Measurements from ENCODE around the gene STMND1. TPM values are rescaled to one million over a fixed set of nuclear protein-coding genes. Genes with fewer than 3 reads are reported as not detected.

Gene STMND1
- not detected for total RNA-seq
- not detected for total RNA-seq (2013)

DNA sequence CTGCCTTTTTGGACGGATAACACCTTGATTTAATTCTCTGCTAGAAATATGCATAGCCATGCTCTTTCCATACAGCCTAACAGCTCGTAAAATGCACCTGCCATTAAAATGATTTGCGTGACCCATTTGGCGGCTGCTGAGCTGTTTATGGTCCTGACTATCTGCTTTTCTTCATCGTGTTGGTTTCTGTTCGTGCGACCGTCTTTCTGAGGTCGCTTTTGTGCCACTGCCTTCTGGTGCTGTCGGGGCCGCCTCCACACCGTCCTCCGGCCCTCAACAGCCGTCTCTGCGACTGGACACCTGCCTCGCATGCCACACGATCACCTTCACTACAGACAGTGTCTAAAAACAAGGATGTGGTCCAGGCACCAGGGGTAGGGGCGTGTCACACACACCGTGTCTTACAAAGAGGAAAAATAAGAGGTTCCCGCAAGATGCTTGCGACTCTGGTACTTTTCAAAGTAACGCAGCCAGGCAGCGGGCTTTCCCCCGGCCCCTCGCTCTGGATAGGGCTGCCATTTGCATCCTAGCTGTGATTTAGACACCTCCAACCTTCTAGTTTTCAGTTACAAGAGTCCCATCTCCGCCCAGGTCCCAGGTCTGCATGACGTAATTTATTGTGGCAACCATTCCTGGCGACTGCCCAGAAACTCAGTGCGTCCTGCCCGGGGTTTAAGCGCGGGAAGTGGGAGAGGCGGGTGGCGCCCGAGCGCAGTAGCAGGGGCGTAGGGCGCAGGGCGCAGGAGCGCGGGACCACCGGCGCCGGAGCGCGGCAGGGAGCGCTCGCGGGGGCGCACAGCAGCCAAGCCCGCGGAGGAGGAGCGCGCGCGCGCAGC lies at the start of gene STMND1:
STMND1 (plus strand) TSS at position 629 of the 836 bp plus-strand sequence. CDS start 208 bp downstream, outside the sequence.
- peaks cover 39 to 41% of the 10 kb centered on the region in 2 donors for H3K27me3 Mint-ChIP-seq (ENCODE audit: low read depth in 2 of 2)
- WGBS (ENCODE audit: insufficient coverage): 5% methylated on average over 57 of the region's 57 CpGs

DNA sequence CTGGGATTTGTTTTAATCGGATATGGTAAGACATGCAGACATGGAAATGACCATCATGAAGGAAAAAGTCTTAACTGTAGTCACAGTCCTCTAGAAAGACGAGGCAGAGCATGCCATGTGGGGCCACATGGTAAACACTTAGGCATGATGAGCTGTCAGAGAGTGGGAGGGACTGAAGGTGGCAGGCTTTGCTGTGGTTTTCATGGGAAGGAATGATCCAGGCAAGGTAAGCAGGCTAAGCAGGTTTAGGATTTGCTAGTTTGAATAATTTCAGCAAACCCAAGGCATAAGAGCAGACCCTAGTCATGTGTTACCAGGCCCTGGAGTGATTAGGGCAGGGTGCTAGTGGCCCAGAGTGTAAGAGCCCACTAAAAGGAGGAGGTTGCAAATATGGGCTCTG lies 47.2 kb upstream of the STMND1 start:
- Mint-ChIP-seq H3K27me3 (ENCODE audit: low read depth in 2 of 2) (peaks cover 5 to 7% of the 10 kb centered on the region in 2 donors), H3K4me1 (no peaks in the 10 kb centered on the region), H3K9me3 (no peaks in the 10 kb centered on the region), H3K4me3 (no peak overlapping the region), H3K36me3 (no peaks in the 10 kb centered on the region), H3K27ac (no peak overlapping the region)
- ATAC-seq (no peak), DNase-seq (no peak)
- WGBS (ENCODE audit: insufficient coverage): 77% methylated on average over 2 of the region's 2 CpGs
- TF ChIP-seq, protein P1, sequence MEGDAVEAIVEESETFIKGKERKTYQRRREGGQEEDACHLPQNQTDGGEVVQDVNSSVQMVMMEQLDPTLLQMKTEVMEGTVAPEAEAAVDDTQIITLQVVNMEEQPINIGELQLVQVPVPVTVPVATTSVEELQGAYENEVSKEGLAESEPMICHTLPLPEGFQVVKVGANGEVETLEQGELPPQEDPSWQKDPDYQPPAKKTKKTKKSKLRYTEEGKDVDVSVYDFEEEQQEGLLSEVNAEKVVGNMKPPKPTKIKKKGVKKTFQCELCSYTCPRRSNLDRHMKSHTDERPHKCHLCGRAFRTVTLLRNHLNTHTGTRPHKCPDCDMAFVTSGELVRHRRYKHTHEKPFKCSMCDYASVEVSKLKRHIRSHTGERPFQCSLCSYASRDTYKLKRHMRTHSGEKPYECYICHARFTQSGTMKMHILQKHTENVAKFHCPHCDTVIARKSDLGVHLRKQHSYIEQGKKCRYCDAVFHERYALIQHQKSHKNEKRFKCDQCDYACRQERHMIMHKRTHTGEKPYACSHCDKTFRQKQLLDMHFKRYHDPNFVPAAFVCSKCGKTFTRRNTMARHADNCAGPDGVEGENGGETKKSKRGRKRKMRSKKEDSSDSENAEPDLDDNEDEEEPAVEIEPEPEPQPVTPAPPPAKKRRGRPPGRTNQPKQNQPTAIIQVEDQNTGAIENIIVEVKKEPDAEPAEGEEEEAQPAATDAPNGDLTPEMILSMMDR (IDR thresholded peaks at IDR 0.05): no peak
- intact Hi-C loops (cut with micrococcal nuclease): no loop called here
- Histone ChIP-seq H3K27ac (ENCODE audit: low read length) (no peak overlapping the region), H3K36me3 (ENCODE audit: control insufficient read depth, insufficient read depth, low read length) (no peaks in the 10 kb centered on the region), H3K9me3 (ENCODE audit: control insufficient read depth, insufficient read depth, low read length) (no peaks in the 10 kb centered on the region), H3K4me3 (ENCODE audit: low read length) (no peak overlapping the region), H3K4me1 (ENCODE audit: control insufficient read depth, insufficient read depth, low read length) (no peaks in the 10 kb centered on the region), H3K27me3 (ENCODE audit: control insufficient read depth, insufficient read depth, low read length) (no peaks in the 10 kb centered on the region)

More for the DNA sequence above, at the start of gene STMND1:
- no peaks in the 10 kb centered on the region for H3K9me3 ChIP-seq (ENCODE audit: control insufficient read depth, insufficient read depth, low read length)
- peaks cover 2% of the 10 kb centered on the region for H3K4me1 ChIP-seq (ENCODE audit: control insufficient read depth, insufficient read depth, low read length)
- Mint-ChIP-seq H3K4me1 (peaks cover 0 to 7% of the 10 kb centered on the region in 2 donors), H3K4me3 (no peak within 1 kb of the TSS), H3K27ac (no peak within 1 kb of the TSS), H3K9me3 (no peaks in the 10 kb centered on the region), H3K36me3 (no peaks in the 10 kb centered on the region)
- DNase-seq (no peak), ATAC-seq (no peak)
- H3K4me3 ChIP-seq (ENCODE audit: low read length): no peak within 1 kb of the TSS
- H3K27me3 ChIP-seq (ENCODE audit: control insufficient read depth, insufficient read depth, low read length): peaks cover 10% of the 10 kb centered on the region
- TF ChIP-seq, protein P1 (IDR thresholded peaks at IDR 0.05): no peak
- no peak within 1 kb of the TSS for H3K27ac ChIP-seq (ENCODE audit: low read length)
- no peaks in the 10 kb centered on the region for H3K36me3 ChIP-seq (ENCODE audit: control insufficient read depth, insufficient read depth, low read length)
- intact Hi-C loops (cut with micrococcal nuclease): no loop called here

DNA sequence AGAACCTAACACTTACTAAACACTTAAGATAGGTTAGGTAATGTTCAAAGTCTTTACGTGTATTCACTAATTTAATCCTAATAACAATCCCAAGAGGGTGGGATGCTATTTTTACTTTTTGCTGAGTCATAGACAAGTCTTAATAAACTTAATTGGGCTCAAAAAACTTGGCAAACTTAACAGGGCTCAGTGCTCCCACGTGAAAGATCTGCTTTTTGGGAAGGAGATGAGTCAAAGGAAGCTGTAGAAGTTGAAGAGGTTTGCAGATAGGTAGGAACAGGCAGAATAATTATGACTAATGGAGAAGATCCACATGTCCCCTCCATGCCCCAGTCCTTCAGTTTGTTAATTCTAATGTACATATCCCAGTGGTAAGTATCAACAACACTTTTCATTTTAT lies 44.5 kb upstream of the STMND1 start:
- Mint-ChIP-seq H3K36me3 (no peaks in the 10 kb centered on the region), H3K4me1 (no peaks in the 10 kb centered on the region), H3K27me3 (ENCODE audit: low read depth in 2 of 2) (peaks cover 15 to 21% of the 10 kb centered on the region in 2 donors), H3K4me3 (no peak overlapping the region), H3K27ac (no peak overlapping the region), H3K9me3 (no peaks in the 10 kb centered on the region)
- WGBS (ENCODE audit: insufficient coverage): 50% methylated on average over 1 of the region's 2 CpGs
- no peak overlapping the region for H3K4me3 ChIP-seq (ENCODE audit: low read length)
- ATAC-seq: no peak
- H3K36me3 ChIP-seq (ENCODE audit: control insufficient read depth, insufficient read depth, low read length): no peaks in the 10 kb centered on the region
- TF ChIP-seq, protein P1 (IDR thresholded peaks at IDR 0.05): no peak
- H3K9me3 ChIP-seq (ENCODE audit: control insufficient read depth, insufficient read depth, low read length): no peaks in the 10 kb centered on the region
- intact Hi-C loops (cut with micrococcal nuclease): no loop called here
- no peaks in the 10 kb centered on the region for H3K27me3 ChIP-seq (ENCODE audit: control insufficient read depth, insufficient read depth, low read length)
- no peaks in the 10 kb centered on the region for H3K4me1 ChIP-seq (ENCODE audit: control insufficient read depth, insufficient read depth, low read length)
- DNase-seq: no peak
- no peak overlapping the region for H3K27ac ChIP-seq (ENCODE audit: low read length)
